Hepatocyte (in vitro differentiated cells): ENCODE measurements around the gene CCDC85C.

Source experiments
- EZH2phosphoT487 ChIP-seq: fragments of 200-600 bp; sonication (generic); IDR thresholded peaks from one replicate; pipeline ENCODE4 v1.6.1; 2018; ENCODE audit warnings: antibody characterized with exemption, mild to moderate bottlenecking, low read depth, moderate library complexity; ENCODE audit not compliant: unreplicated experiment, severe bottlenecking
- TF ChIP-seq, protein P1 (sequence below): fragments of 200-600 bp; sonication (generic); IDR thresholded peaks from 2 replicates; pipeline ENCODE4 v1.5.1; 2016; ENCODE audit warnings: antibody characterized with exemption, mild to moderate bottlenecking; ENCODE audit not compliant: poor library complexity

GRCh38 chr14:99593971-99594841 is 9.8 kb downstream of the CCDC85C start:
- TF ChIP-seq, protein P1, sequence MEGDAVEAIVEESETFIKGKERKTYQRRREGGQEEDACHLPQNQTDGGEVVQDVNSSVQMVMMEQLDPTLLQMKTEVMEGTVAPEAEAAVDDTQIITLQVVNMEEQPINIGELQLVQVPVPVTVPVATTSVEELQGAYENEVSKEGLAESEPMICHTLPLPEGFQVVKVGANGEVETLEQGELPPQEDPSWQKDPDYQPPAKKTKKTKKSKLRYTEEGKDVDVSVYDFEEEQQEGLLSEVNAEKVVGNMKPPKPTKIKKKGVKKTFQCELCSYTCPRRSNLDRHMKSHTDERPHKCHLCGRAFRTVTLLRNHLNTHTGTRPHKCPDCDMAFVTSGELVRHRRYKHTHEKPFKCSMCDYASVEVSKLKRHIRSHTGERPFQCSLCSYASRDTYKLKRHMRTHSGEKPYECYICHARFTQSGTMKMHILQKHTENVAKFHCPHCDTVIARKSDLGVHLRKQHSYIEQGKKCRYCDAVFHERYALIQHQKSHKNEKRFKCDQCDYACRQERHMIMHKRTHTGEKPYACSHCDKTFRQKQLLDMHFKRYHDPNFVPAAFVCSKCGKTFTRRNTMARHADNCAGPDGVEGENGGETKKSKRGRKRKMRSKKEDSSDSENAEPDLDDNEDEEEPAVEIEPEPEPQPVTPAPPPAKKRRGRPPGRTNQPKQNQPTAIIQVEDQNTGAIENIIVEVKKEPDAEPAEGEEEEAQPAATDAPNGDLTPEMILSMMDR = no peak
- no peak for TF ChIP-seq EZH2phosphoT487
